Neural crest cell (in vitro differentiated cells): ENCODE results near the gene OSBP2. TPM values are rescaled to one million over a fixed set of nuclear protein-coding genes. Genes with fewer than 3 reads are reported as not detected.

Experiments
- DNase-seq: peaks from one replicate; pipeline ENCODE4 v3.0.0; 2021; ENCODE audit warnings: low read depth, mixed read lengths, low spot score
- H3K27ac Mint-ChIP-seq: one replicate; pipeline ENCODE4 v1.8.0; 2021; ENCODE audit warnings: mild to moderate bottlenecking, mixed read lengths; ENCODE audit not compliant: unreplicated experiment
- H3K27me3 Mint-ChIP-seq: 2 replicates; pipeline ENCODE4 v1.8.0; 2021; ENCODE audit warnings: low read depth, mild to moderate bottlenecking, mixed read lengths
- H3K36me3 Mint-ChIP-seq: 2 replicates; pipeline ENCODE4 v1.8.0; 2021; ENCODE audit warnings: low read depth, mild to moderate bottlenecking, mixed read lengths
- H3K4me1 Mint-ChIP-seq: 2 replicates; pipeline ENCODE4 v1.8.0; 2021; ENCODE audit warnings: mixed read lengths
- H3K4me3 Mint-ChIP-seq: one replicate; pipeline ENCODE4 v1.8.0; 2021; ENCODE audit warnings: mild to moderate bottlenecking, mixed read lengths
- H3K9me3 Mint-ChIP-seq: 2 replicates; pipeline ENCODE4 v1.8.0; 2021; ENCODE audit warnings: mixed read lengths
- total RNA-seq: library from RNA; stranded (reverse); gene quantifications from 2 replicates; pipeline ENCODE4 v1.2.1, GENCODE V29; 2021
- TF ChIP-seq, protein P1 (sequence below): fragments of 200-600 bp; sonication (generic); conservative IDR thresholded peaks from 2 replicates; pipeline ENCODE4 v1.5.0; 2021; ENCODE audit warnings: antibody characterized with exemption, mild to moderate bottlenecking

The OSBP2 gene
- total RNA-seq, 1 donor from 2014 or later = 2.8 TPM

- H3K27me3 Mint-ChIP-seq = no peaks in the 10 kb centered on the region
- H3K9me3 Mint-ChIP-seq = no peaks in the 10 kb centered on the region
- no peaks in the 10 kb centered on the region for H3K36me3 Mint-ChIP-seq
- H3K4me1 Mint-ChIP-seq = no peaks in the 10 kb centered on the region
- DNase-seq = no peak
- TF ChIP-seq, protein P1, sequence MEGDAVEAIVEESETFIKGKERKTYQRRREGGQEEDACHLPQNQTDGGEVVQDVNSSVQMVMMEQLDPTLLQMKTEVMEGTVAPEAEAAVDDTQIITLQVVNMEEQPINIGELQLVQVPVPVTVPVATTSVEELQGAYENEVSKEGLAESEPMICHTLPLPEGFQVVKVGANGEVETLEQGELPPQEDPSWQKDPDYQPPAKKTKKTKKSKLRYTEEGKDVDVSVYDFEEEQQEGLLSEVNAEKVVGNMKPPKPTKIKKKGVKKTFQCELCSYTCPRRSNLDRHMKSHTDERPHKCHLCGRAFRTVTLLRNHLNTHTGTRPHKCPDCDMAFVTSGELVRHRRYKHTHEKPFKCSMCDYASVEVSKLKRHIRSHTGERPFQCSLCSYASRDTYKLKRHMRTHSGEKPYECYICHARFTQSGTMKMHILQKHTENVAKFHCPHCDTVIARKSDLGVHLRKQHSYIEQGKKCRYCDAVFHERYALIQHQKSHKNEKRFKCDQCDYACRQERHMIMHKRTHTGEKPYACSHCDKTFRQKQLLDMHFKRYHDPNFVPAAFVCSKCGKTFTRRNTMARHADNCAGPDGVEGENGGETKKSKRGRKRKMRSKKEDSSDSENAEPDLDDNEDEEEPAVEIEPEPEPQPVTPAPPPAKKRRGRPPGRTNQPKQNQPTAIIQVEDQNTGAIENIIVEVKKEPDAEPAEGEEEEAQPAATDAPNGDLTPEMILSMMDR = no peak
- no peak overlapping the region for H3K4me3 Mint-ChIP-seq
- H3K27ac Mint-ChIP-seq = no peak overlapping the region
These were observed 187.6 kb downstream of the OSBP2 start for GRCh38 chr22:30882184-30882717.

GRCh38 chr22:30882974-30883533, 188.4 kb downstream of the OSBP2 start:
- Mint-ChIP-seq H3K9me3 (no peaks in the 10 kb centered on the region), H3K4me3 (no peak overlapping the region), H3K27me3 (no peaks in the 10 kb centered on the region), H3K36me3 (no peaks in the 10 kb centered on the region), H3K27ac (no peak overlapping the region), H3K4me1 (no peaks in the 10 kb centered on the region)
- TF ChIP-seq, protein P1 = no peak
- no peak for DNase-seq

- H3K36me3 Mint-ChIP-seq = no peaks in the 10 kb centered on the region
- no peak for DNase-seq
- no peaks in the 10 kb centered on the region for H3K27me3 Mint-ChIP-seq
- H3K9me3 Mint-ChIP-seq = no peaks in the 10 kb centered on the region
- no peaks in the 10 kb centered on the region for H3K4me1 Mint-ChIP-seq
- no peak overlapping the region for H3K27ac Mint-ChIP-seq
- no peak overlapping the region for H3K4me3 Mint-ChIP-seq
- TF ChIP-seq, protein P1 = no peak
These were observed 189.0 kb downstream of the OSBP2 start for GRCh38 chr22:30883586-30884145.

DNA sequence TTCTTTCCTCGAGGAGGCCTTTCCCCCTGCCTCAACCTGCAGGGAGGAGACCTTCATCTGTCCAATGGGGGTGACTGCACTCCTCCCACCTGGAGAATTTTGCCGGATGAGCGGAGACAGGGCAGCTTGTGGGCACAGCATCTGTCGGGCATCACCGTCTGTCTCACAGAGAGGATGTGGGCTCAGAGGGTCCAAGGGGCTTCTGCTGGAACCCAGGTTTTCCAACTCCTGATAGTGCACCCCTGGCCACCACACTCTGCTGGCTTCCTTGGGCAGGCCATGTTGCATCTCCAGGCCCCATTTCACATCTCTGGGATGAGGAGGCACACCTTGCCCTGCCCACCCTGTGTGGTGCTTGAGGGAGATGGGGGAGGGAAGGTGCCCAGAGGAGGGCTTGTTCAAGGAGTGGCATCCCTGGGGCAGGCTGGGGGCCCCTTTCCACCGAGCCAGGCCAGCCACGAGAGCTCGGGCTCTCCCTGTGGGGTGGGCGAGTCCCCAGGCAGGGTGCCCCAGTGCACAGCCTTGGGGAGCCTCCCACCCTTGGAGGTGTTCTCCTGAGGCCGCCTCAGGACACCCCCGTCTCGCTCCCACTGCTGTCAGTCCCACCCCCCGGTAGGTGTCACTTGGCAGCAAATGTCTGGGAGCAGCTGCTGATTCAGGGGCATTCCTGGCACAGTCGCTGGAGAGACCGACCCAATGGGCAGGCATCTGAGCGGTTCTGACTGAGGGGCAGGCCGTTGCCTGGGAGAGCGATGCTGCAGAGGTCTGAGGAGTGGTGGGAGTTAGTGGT, 189.7 kb downstream of the OSBP2 start:
- no peak overlapping the region for H3K27ac Mint-ChIP-seq
- H3K9me3 Mint-ChIP-seq = no peaks in the 10 kb centered on the region
- no peak for DNase-seq
- H3K36me3 Mint-ChIP-seq = no peaks in the 10 kb centered on the region
- TF ChIP-seq, protein P1 = no peak
- no peak overlapping the region for H3K4me3 Mint-ChIP-seq
- H3K27me3 Mint-ChIP-seq = no peaks in the 10 kb centered on the region
- H3K4me1 Mint-ChIP-seq = no peaks in the 10 kb centered on the region

DNA sequence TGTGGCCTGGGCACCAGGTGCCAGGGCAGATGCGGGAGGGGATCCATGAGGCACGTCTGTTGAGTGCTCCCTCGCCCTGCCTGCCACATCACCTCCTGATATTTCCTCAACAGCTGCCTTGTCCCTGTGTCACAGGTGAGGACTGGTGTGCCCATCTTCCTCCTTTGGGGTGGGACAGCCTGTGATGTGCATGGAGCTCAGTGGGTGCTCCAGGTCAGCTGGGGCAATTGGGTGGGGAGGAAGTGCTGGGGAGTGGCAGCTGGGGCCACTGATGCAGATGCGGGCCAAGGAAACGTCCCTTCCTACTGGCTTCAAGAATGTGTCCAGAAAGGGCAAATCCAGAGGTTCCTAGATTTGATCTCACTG, 190.3 kb downstream of the OSBP2 start:
- H3K9me3 Mint-ChIP-seq = no peaks in the 10 kb centered on the region
- DNase-seq = no peak
- H3K27ac Mint-ChIP-seq = no peak overlapping the region
- TF ChIP-seq, protein P1 = no peak
- H3K4me1 Mint-ChIP-seq = no peaks in the 10 kb centered on the region
- H3K4me3 Mint-ChIP-seq = no peak overlapping the region
- H3K27me3 Mint-ChIP-seq = no peaks in the 10 kb centered on the region
- no peaks in the 10 kb centered on the region for H3K36me3 Mint-ChIP-seq
